ENCODE measurements around the gene CDK14.
"Not testable (repeated sequence)": the region's sequence is repeated elsewhere in the genome, so short reads cannot be mapped to it uniquely, and the experiment has no call there.

CDK14 gene

DNA sequence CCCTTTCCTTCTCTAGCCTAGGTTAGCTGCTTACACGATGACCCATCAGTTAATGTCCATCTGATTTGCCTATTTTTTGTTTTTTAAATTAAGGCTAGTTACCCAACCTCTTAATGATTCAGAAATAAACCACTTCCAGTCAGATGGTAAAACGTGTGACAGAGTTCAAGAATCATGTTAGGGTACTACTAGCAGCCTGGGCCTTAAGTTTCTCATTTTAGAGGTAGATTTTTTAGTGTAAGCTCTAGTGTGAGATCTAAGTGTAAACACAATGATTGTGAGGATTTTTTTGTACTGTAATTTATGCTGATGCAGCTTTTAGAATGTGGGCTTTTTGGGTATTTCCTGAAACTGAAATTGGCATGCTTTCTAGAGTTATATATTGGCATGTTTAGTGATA, 130.0 kb downstream of the CDK14 start:
- no peaks in the 10 kb centered on the region for H3K9me3 ChIP-seq (ENCODE audit: low read depth, low read length)
- TF ChIP-seq POLR2AphosphoS5 (IDR thresholded peaks at IDR 0.05; ENCODE audit: borderline replicate concordance, low read depth, low read length) (no peak), FOXP2 (optimal IDR thresholded peaks at IDR 0.05; ENCODE audit: control extremely low read depth, extremely low read length, insufficient read depth) (no peak), EZH2 (IDR thresholded peaks at IDR 0.05) (no peak)
- peak overlapping the region; percentile 98 for H3K27ac ChIP-seq
- H3K9ac ChIP-seq (ENCODE audit: insufficient read length), result peak overlapping the region; percentile 65
- H3K36me3 ChIP-seq (ENCODE audit: insufficient read depth, low read length), result peaks cover 22% of the 10 kb centered on the region
- DNase-seq (ENCODE audit: low read depth, low spot score), result no peak
- H3K4me3 ChIP-seq, result peak overlapping the region; percentile 73

DNA sequence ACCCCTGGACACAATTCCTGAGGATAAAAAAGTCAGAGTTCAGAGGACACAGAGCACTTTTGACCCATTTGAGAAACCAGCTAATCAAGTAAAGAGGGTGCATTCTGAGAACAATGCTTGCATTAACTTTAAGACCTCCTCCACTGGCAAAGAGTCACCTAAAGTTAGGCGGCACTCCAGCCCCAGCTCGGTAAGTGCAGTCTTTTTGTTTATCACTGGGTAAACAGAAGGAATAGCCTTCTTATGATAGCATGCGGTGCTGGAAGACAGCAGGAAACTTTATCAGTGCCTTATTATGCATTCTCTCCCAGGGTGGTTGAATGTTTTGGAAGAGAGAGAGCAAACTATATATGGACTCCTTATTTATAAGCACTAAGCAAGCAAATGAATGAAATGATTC, 130.5 kb downstream of the CDK14 start:
- Histone ChIP-seq H3K9me3 (ENCODE audit: low read depth, low read length) (no peaks in the 10 kb centered on the region), H3K36me3 (ENCODE audit: insufficient read depth, low read length) (peaks cover 22% of the 10 kb centered on the region), H3K9ac (ENCODE audit: insufficient read length) (peak overlapping the region; percentile 65), H3K4me3 (peak overlapping the region; percentile 73), H3K27ac (peak overlapping the region; percentile 98)
- DNase-seq (ENCODE audit: low read depth, low spot score), result no peak
- TF ChIP-seq POLR2AphosphoS5 (IDR thresholded peaks at IDR 0.05; ENCODE audit: borderline replicate concordance, low read depth, low read length) (no peak), FOXP2 (optimal IDR thresholded peaks at IDR 0.05; ENCODE audit: control extremely low read depth, extremely low read length, insufficient read depth) (peak; percentile 99)

DNA sequence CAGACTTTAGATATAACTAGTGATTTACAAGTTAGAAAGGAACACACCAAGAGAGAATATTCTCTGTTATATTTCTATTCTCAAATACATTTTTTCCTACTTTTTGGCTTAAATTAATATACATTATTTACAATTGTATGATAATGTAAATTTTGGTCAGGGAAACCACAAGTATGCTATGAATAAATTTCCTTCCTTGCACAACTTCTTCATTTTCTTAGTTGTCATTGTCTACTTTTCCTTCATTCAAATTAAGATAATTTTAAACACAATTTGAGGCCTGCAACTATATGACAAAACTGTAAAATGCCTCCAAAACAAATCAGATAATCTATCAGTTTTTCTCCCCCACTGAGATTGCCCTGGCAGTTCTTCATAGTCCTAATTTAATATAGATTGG, 131.3 kb downstream of the CDK14 start:
- no peak for TF ChIP-seq EZH2 (IDR thresholded peaks at IDR 0.05)
- no peak for TF ChIP-seq FOXP2 (optimal IDR thresholded peaks at IDR 0.05; ENCODE audit: control extremely low read depth, extremely low read length, insufficient read depth)
- no peak for TF ChIP-seq POLR2AphosphoS5 (IDR thresholded peaks at IDR 0.05; ENCODE audit: borderline replicate concordance, low read depth, low read length)
- DNase-seq (ENCODE audit: low read depth, low spot score), result no peak
- H3K27ac ChIP-seq, result peak overlapping the region; percentile 98
- H3K9me3 ChIP-seq (ENCODE audit: low read depth, low read length), result no peaks in the 10 kb centered on the region
- H3K9ac ChIP-seq (ENCODE audit: insufficient read length), result peak overlapping the region; percentile 65
- H3K4me3 ChIP-seq, result peak overlapping the region; percentile 73
- peaks cover 25% of the 10 kb centered on the region for H3K36me3 ChIP-seq (ENCODE audit: insufficient read depth, low read length)

DNA sequence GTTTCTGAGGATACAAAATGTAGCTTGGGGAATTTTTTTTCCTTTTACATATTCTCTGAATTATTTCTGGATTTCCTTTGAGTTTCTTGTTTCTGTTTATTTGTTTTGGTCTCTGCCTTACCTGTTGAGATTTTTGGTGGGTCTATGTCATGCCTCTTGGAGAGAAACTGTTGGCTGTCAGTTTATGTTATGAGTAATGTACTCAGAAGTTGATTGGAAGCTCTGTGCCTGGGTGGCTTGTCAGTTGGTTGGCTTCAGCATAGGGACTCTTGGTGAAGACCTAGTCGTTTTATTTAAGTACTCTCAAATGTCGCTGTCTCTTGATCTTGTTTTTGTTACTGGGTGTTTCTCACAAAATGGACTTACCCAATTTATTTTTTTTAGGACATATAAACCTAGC, 132.4 kb downstream of the CDK14 start:
- DNase-seq (ENCODE audit: low read depth, low spot score), result no peak
- no peak overlapping the region for H3K9ac ChIP-seq (ENCODE audit: insufficient read length)
- 0 out of 2 replicates have a peak, but pooled peaks cover 3% of the 10 kb centered on the region for H3K9me3 ChIP-seq (ENCODE audit: low read depth, low read length)
- no peak overlapping the region for H3K4me3 ChIP-seq
- peaks cover 25% of the 10 kb centered on the region for H3K36me3 ChIP-seq (ENCODE audit: insufficient read depth, low read length)
- no peak for TF ChIP-seq FOXP2 (optimal IDR thresholded peaks at IDR 0.05; ENCODE audit: control extremely low read depth, extremely low read length, insufficient read depth)
- no peak for TF ChIP-seq POLR2AphosphoS5 (IDR thresholded peaks at IDR 0.05; ENCODE audit: borderline replicate concordance, low read depth, low read length)
- TF ChIP-seq EZH2 (IDR thresholded peaks at IDR 0.05), result no peak
- H3K27ac ChIP-seq, result peak overlapping the region; percentile 98

DNA sequence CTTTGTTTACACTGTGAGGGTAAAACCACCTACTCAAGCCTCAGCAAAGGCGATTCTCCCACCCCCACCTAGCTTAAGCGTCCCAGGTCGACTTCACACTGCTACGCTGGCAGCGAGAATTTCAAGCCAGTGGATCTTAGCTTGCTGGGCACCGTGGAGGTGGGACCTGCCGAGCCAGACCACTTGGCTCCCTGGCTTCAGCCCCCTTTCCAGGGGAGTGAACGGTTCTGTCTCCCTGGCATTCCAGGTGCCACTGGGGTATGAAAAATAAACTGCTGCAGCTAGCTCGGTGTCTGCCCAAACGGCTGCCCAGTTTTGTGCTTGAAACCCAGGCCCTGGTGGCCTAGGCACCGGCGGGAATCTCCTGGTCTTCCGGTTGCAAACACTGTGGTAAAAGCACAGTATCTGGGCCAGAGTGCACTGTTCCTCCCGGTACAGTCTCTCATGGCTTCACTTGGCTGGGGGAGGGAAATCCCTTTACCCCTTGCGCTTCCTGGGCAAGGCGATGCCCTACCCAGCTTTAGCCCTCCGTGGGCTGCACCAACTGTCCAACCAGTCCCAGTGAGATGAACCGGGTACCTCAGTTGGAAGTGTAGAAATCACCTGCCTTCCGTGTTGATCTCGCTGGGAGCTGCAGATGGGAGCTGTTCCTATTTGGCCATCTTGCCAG, 139.6 kb downstream of the CDK14 start:
- not testable (repeated sequence) for H3K9me3 ChIP-seq (ENCODE audit: low read depth, low read length); H3K27ac ChIP-seq; H3K9ac ChIP-seq (ENCODE audit: insufficient read length); DNase-seq (ENCODE audit: low read depth, low spot score); H3K4me3 ChIP-seq
- H3K36me3 ChIP-seq (ENCODE audit: insufficient read depth, low read length), result peaks cover 17% of the 10 kb centered on the region

DNA sequence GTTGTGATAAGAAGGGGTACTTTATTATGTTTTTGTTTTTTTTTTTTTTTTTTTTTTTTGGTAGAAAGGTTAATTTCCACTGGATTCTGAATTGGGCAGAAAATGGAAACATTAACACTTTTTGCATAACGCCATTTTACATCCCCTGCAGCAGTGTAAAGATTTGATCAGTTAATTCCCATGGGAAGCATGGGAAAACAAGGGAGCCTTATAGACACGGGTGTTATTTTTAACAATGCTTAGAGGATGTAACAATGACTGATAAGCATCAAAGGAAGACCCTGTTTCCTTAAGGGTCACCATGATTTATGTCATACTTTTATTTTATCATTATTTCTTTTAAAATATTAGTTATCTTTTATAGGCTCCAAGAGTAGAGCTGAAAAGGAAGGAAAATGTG, 140.2 kb downstream of the CDK14 start:
- no peak for DNase-seq (ENCODE audit: low read depth, low spot score)
- Histone ChIP-seq H3K9ac (ENCODE audit: insufficient read length) (no peak overlapping the region), H3K27ac (peak overlapping the region; percentile 55; the same call in 1 of the 2 replicates), H3K4me3 (no peak overlapping the region), H3K9me3 (ENCODE audit: low read depth, low read length) (0 out of 2 replicates have a peak, but pooled peaks cover 3% of the 10 kb centered on the region), H3K36me3 (ENCODE audit: insufficient read depth, low read length) (peaks cover 14% of the 10 kb centered on the region; the same call in 1 of the 2 replicates)
- TF ChIP-seq FOXP2 (optimal IDR thresholded peaks at IDR 0.05; ENCODE audit: control extremely low read depth, extremely low read length, insufficient read depth) (no peak), POLR2AphosphoS5 (IDR thresholded peaks at IDR 0.05; ENCODE audit: borderline replicate concordance, low read depth, low read length) (no peak), EZH2 (IDR thresholded peaks at IDR 0.05) (no peak)

DNA sequence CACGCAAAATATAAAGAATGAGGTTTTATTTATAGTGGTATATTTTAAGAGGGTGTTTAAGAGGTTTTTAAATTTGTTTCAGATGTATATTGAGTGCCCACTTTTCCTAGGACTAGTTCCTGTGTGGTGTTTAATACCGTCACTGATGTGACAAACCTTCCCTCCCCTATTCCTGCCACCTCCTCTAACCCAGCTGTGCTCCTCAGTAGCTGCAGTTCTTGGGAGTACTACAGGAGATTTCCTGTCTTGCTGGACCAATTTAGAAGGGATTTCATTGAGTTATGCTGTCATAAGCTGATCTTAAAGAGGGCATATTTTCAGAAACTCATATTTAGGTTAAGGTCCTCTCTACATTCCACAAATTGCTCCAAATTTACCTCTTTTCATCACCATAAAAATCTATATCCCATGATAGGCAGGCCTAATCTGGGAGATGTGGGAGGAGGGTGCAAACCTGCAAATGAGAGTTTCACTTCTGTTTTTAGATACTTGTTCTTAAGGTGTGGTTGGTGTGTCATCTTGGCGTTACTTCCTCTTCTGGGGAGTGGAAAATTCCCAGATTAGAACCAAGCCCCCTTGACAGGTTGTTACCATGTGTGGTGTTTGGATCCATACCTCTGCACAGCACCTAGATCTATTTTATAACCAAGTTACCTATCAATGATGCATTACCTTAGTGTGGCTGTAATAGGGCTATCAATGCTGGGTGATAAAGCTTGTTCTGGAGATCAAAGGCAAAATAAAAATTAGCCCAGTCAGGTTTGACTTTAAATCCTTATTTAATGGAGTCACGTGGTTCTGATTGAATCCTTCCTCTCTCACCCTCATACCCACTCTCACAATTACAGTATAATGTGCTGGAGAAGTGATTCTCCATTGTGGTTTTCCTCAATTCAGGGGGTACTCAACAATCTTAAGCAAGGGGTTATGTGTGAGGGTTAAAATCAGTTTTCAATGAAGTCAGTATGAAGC, 141.1 kb downstream of the CDK14 start:
- peaks cover 10% of the 10 kb centered on the region; the same call in 1 of the 2 replicates for H3K36me3 ChIP-seq (ENCODE audit: insufficient read depth, low read length)
- H3K4me3 ChIP-seq, result no peak overlapping the region

DNA sequence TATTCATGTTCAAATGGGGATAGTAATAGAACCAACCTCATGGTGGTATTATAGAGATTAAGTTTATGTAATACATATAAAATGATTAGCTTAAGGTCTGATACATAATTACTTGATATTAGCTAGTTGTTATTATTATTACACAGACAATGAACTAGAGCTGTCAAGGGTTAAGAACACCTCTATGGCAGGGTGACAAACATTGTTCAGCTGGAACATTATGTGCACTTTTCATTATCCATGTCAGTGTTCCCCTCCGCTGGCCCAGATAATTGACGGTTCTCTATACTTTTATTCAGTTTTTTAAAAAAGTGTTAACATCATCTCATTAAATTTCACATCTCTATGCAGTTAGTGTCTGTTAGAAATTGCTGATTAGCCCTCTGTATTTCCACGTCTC, 142.1 kb downstream of the CDK14 start:
- H3K9me3 ChIP-seq (ENCODE audit: low read depth, low read length), result 0 out of 2 replicates have a peak, but pooled peaks cover 1% of the 10 kb centered on the region
- no peak for DNase-seq (ENCODE audit: low read depth, low spot score)
- H3K4me3 ChIP-seq, result no peak overlapping the region
- TF ChIP-seq POLR2AphosphoS5 (IDR thresholded peaks at IDR 0.05; ENCODE audit: borderline replicate concordance, low read depth, low read length), result no peak
- TF ChIP-seq FOXP2 (optimal IDR thresholded peaks at IDR 0.05; ENCODE audit: control extremely low read depth, extremely low read length, insufficient read depth), result no peak
- no peak for TF ChIP-seq EZH2 (IDR thresholded peaks at IDR 0.05)
- H3K36me3 ChIP-seq (ENCODE audit: insufficient read depth, low read length), result peaks cover 14% of the 10 kb centered on the region
- no peak overlapping the region for H3K9ac ChIP-seq (ENCODE audit: insufficient read length)
- H3K27ac ChIP-seq, result no peak overlapping the region

More for the DNA sequence above, 141.1 kb downstream of the CDK14 start:
- Histone ChIP-seq H3K9me3 (ENCODE audit: low read depth, low read length) (0 out of 2 replicates have a peak, but pooled peaks cover 3% of the 10 kb centered on the region), H3K9ac (ENCODE audit: insufficient read length) (no peak overlapping the region), H3K27ac (peak overlapping the region; percentile 55; the same call in 1 of the 2 replicates)
- DNase-seq (ENCODE audit: low read depth, low spot score), result no peak
- TF ChIP-seq EZH2 (IDR thresholded peaks at IDR 0.05), result no peak
- TF ChIP-seq FOXP2 (optimal IDR thresholded peaks at IDR 0.05; ENCODE audit: control extremely low read depth, extremely low read length, insufficient read depth), result no peak
- no peak for TF ChIP-seq POLR2AphosphoS5 (IDR thresholded peaks at IDR 0.05; ENCODE audit: borderline replicate concordance, low read depth, low read length)

Measured in SK-N-MC (cell line).